Putamen (tissue), 1 donor: Measurements from ENCODE around the gene C5orf46.
"Not testable (repeated sequence)": the region's sequence is repeated elsewhere in the genome, so short reads cannot be mapped to it uniquely, and the experiment has no call there.

Source experiments
- DNase-seq: peaks from one replicate; pipeline ENCODE4 v3.0.0-alpha.2; 2016; ENCODE audit warnings: low spot score

C5orf46 gene

GRCh38 chr5:147906326-147907095, at the start of gene C5orf46:
TSS of gene C5orf46 (minus strand) at chr5:147906538. CDS start at chr5:147906501, 37 bp downstream.
- DNase-seq, result no peak

GRCh38 chr5:147954971-147955370, 48.6 kb upstream of the C5orf46 start:
- DNase-seq, result no peak

DNA sequence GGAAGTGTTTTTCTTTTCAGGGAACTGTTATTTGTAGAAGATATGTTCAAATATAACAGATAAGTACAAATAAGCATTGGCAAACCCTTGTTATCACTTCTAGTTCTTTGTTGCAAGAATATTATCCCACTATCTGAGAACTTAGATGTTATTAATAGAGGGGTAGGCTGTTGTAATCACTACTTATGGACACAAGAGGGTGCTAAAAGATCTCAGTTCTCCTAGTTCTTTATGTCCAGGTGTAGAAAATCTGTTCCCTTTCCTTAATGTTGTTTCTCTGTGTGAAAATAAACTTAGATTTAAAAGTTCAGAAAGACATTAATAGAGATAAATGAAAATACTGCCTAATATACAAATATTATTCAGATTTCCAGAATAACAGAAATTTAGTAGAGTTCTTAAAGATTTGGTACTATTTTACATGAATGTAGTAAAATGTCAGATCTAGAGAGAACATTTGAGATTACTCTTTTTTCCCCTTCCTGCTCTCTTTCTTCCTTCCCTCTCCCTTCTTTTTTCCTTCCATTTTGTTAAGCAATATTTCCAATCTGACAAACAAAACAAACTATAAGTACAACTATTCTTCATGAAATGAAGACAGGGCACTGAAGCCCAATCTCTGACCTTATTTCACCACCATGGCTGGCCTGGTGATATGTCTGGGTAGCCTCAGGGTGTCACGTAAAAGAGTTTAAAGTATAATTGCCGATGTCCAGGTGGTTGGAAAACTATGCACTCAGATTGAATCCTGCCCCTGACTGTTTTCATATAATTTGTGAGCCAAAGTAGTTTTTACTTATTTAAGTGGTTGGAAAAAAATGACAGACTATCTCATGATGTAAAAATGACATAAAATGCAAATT, 43.6 kb upstream of the C5orf46 start:
- peak; percentile 28 for DNase-seq

- DNase-seq, result not testable (repeated sequence)
These were observed 40.4 kb upstream of the C5orf46 start for GRCh38 chr5:147946658-147947274.

DNA sequence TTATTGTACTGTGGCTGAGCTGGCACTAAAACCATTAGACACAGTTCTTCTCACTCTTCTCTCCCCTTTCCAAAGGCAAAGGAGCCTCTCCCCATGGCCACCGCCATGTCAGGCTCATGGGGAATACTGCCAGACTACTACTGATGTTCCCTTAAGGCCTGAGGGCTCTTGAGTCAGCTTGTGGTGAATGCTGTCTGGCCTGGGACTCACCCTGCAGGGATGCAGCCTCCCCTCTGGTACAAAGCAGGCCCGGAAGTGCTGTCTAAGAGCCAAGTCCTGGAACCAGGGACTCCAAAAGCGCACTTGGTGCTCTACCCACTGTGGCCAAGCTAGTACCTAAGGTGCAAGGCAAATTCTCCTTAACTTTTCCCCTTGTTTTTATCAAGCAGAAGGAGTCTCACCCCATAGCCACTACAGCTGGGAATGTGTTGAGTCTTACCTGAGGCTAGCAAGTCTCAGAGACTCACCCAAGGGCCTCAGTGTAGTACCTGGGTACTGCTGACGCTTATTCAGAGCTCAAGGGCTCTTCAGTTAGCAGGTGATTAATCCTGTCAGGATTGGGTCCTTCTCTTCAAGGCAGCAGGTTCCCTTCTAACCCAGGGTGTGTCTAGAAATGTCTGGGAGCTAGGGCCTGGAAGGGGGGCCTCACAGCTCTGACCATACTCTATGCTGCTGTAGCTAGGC, 33.2 kb upstream of the C5orf46 start:
- no peak for DNase-seq

DNA sequence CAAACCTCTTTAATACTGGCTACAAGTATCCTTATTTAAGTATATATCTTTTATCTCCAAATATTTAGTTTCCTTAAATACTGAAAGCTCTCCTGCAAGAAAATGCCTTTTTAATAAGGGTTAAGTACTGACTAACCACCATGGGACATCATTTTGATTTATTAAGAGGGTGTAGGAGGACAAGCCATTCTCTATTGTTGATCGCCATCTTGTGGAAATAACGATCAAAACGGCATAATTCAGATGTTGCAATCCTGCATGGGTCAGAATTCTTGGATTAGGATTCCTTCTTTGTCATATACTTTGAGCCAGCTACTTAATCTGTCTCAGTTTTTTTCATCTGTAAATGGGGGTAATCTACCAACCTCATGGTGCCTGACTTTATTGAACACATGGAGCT, 28.7 kb upstream of the C5orf46 start:
- DNase-seq, result peak; percentile 13

- no peak for DNase-seq
These were observed 24.4 kb upstream of the C5orf46 start for GRCh38 chr5:147930769-147931168.

DNA sequence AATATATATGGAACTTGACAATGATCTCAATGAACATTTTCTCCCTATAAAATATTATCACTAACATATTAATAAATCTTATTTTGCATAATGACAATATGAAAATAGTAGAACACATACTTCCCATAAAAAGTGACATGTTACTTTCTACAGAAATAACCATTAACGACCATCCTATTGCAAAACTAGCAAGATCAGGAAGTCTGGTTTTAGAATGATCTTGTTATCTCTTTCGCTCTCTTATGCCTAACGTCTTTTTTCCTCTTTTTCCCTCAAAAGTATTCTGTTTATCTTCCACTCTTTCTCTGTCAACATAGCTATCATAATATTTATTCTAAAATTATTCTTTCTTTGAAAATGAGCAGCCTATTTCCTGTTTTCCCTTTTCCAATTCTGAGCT, 21.6 kb upstream of the C5orf46 start:
- no peak for DNase-seq

GRCh38 chr5:147925020-147925419, 18.7 kb upstream of the C5orf46 start:
- DNase-seq, result no peak

DNA sequence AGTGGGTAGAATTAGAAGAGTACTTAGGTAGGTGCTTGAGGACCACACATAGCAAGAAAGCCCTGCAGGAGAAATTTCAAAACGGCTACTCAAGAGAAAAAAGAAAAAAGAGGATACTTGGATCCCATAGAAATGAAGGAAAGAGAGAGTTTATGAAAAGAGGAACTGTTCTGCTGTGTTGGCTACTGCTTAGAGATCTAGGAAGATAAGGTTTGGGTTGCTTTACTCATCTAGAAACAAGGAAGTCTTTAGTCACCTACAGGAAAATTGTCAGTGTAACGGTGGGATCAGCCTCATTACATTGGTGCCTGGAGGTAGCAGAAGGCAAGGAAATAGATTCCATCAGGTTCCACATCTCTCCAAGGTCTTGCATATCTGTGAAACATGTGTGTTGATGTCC, 14.8 kb upstream of the C5orf46 start:
- DNase-seq, result no peak

DNA sequence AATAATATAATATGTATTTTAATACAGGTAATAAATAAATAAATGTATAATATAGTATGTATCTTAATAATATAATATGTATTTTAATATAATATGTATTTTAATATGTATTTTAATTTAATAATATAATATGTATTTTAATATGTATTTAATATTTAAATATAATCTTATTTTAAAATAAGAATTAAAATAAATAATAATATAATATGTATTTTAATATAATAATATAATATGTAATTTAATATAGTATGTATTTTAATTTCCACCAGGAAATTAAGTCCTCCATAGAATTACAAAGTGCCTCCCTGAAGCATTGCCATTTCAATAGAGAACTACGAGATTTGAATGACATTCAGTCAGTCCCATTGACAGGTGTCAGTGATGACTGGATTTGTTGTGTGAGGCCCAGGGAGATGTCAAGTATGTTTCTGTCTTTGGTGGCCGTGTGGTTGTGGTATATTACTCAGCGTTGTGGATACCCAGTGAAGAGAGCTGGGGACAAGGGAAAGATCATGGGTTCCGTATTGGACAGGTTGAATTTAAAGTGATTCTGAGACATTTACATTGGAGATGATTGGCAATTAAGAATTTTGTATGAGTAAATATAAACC, 14.2 kb upstream of the C5orf46 start:
- no peak for DNase-seq

GRCh38 chr5:147918899-147919298, 12.6 kb upstream of the C5orf46 start:
- DNase-seq, result no peak

DNA sequence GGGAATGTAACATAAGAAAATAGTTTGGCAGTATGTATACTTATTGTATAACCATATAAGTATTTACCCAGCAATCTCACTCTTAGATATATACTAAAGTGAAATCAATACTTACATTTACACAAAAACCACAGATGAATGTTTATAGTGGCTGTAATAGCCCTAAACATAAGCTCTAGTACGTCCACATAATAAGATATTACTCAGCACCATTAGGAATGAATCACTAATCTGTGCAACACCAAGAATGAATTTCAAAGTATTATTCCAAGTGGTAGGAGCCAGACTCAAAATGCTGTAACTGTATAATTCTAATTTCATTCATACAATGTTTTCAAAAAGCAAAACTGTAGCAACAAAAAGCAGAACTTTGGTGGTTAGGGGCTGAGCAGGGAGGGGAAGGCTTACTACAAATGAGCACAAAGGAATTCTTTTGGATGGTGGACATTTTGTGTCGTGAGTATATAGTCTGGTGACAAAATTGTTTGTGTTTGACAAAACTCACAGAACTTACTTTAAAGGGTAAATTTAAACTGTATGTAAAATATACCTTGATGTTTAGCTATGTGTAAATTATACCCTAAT, 11.9 kb upstream of the C5orf46 start:
- no peak for DNase-seq

DNA sequence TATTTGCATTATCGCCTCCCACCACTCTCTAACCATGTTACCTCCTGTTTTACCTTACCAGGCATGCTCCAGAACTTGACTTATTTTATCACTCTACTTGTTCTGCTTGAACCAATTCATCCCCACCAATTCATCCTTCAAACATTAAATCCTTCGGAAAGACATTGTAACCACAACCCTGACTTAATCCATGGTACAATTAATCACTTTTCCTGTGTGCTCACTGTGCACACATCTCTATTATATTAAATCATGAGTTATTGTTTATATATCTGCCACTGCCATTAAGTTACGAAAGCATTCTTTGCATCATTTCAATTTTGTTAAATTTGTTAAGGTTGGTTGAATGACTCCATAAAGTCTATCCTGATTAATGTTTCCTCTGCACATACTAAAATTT, 7.4 kb upstream of the C5orf46 start:
- DNase-seq, result no peak

DNA sequence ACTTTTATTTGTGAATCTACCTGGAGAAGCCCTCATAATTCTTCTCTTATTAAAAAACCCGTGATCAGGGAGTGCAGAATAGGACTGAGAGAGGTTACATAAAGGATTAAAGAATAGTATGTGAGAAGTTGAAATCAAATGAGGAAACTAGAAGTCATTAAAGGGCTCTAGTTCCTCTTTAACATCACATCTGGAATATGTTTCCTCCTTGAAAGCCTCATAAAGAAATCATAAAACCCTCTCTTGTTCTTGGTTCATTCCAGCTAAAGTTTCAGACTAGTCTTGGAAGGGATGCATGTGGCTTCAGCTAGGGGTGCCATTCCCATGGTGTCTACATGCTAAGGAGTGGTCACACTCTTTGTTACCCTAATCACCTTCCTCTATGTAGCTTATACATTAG, 5.7 kb upstream of the C5orf46 start:
- DNase-seq, result no peak

DNA sequence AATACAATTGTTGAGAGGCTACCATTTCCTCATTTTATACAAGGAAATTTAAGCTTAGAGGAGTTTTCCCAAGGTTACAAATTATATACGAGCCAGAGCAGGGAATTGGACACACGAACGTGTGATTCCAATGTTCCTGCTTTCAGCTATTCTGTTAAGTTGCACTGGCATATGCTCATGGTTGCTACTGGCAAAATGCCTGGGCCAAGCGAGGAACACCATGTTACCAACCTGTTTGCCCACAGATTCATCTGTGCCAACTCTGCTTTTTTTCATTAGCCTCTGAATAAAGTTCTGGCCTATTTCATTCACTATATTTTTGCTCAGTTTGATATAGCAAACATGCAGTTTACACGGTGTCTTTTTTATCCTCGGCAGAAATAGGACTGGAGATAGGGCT, 5.1 kb upstream of the C5orf46 start:
- DNase-seq, result no peak

DNA sequence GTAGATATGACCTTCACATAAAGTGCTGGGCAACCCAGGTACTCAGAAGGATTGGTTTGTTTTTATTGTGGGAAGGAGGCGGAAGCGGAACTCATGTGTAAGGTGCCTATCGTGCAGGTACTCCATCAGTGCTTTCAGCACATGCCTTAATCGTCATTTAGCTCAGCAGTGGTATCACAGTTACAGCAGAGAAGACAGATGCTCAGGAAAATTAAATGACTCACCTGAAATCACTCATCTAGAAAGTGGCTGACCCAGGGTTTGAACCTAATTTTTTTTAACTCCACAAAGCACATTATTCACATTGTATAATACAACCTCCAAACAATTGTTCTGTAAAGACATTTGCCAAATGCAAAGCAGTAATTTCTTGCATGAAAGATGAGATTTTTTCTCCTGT, 2.2 kb downstream of the C5orf46 start:
- no peak for DNase-seq

GRCh38 chr5:147902609-147903115, 3.7 kb downstream of the C5orf46 start:
- DNase-seq, result no peak

DNA sequence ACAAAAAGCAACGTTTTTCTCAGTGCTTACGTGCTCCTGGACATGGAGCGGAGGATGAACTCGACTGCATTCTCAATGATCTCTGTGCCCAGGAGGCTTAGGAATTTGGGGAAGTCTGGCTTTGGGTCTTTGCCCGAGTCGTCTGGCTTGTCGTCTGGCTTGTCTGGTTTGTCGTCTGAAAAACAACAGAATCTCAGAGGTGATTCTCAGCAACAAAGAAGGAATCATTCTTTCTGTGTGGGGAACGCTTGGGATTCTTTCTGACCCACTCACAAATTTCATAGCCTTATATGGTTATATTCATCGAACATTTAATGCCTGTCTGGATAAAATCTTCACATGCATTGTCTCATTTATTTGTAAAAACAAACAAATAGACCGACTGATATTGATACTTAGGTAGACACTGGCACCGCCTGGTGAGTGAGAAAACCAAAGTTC, 4.7 kb downstream of the C5orf46 start:
- no peak for DNase-seq

- no peak for DNase-seq
These were observed 7.4 kb downstream of the C5orf46 start for GRCh38 chr5:147898875-147899401.

- DNase-seq, result no peak
These were observed 10.5 kb downstream of the C5orf46 start for GRCh38 chr5:147895864-147896263.
